Measurements from ENCODE around the gene GLRX3. TPM values are rescaled to one million over a fixed set of nuclear protein-coding genes. Genes with fewer than 3 reads are reported as not detected.

GLRX3 gene
- total RNA-seq, 1 experiment from 2014 or later, result 142 TPM

DNA sequence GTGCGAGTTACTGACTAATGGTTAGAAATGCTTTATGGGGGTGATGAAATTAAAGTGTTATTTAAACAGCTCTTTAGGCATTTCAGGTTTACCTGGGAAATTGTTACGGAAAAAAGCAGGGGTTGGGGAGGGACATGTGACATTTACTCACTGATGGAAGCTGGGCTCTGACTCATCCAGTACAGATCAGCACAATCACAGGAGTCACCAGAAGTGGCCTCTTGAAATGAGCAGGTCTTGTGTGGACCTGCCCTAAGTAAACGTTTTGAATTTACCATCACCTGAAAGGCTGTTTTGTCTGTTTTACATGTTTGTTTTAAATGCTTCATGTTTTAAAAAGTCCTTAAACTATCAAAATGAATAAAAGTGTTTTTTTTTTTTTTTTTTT, 2.3 kb downstream of the GLRX3 start (continued):
- no peak for TF ChIP-seq ZNF232 (CRISPR knock-in tag; IDR thresholded peaks at IDR 0.05)
- TF ChIP-seq, protein P1, sequence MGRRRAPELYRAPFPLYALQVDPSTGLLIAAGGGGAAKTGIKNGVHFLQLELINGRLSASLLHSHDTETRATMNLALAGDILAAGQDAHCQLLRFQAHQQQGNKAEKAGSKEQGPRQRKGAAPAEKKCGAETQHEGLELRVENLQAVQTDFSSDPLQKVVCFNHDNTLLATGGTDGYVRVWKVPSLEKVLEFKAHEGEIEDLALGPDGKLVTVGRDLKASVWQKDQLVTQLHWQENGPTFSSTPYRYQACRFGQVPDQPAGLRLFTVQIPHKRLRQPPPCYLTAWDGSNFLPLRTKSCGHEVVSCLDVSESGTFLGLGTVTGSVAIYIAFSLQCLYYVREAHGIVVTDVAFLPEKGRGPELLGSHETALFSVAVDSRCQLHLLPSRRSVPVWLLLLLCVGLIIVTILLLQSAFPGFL (CRISPR knock-in tag; IDR thresholded peaks at IDR 0.05; ENCODE audit: borderline replicate concordance), result no peak
- no peak for TF ChIP-seq SP1 (CRISPR knock-in tag; conservative IDR thresholded peaks at IDR 0.05)

DNA sequence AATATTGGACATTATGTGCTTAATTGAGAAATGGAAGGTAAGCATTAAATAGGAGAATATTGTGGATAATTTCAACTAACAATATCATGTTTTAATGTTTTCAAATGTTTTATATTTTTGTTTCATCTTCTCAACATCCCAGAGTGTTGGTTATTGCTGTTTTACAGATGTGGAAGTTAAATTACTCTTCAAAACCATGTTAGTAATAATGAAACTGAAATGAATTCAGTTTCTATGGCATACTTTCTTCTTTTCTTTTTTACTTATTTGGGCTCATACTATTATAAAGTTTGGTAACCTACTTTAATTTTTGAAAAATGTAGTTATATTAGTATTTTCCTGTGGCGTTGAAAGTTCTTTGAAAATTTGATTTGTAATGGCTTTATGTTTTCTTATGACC, 4.2 kb downstream of the GLRX3 start:
- TF ChIP-seq, protein P2, sequence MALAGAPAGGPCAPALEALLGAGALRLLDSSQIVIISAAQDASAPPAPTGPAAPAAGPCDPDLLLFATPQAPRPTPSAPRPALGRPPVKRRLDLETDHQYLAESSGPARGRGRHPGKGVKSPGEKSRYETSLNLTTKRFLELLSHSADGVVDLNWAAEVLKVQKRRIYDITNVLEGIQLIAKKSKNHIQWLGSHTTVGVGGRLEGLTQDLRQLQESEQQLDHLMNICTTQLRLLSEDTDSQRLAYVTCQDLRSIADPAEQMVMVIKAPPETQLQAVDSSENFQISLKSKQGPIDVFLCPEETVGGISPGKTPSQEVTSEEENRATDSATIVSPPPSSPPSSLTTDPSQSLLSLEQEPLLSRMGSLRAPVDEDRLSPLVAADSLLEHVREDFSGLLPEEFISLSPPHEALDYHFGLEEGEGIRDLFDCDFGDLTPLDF (CRISPR knock-in tag; IDR thresholded peaks at IDR 0.05), result no peak
- TF ChIP-seq PRRX2 (CRISPR knock-in tag; IDR thresholded peaks at IDR 0.05), result no peak
- no peak for TF ChIP-seq FOXK1 (CRISPR knock-in tag; IDR thresholded peaks at IDR 0.05)
- TF ChIP-seq, protein P3, sequence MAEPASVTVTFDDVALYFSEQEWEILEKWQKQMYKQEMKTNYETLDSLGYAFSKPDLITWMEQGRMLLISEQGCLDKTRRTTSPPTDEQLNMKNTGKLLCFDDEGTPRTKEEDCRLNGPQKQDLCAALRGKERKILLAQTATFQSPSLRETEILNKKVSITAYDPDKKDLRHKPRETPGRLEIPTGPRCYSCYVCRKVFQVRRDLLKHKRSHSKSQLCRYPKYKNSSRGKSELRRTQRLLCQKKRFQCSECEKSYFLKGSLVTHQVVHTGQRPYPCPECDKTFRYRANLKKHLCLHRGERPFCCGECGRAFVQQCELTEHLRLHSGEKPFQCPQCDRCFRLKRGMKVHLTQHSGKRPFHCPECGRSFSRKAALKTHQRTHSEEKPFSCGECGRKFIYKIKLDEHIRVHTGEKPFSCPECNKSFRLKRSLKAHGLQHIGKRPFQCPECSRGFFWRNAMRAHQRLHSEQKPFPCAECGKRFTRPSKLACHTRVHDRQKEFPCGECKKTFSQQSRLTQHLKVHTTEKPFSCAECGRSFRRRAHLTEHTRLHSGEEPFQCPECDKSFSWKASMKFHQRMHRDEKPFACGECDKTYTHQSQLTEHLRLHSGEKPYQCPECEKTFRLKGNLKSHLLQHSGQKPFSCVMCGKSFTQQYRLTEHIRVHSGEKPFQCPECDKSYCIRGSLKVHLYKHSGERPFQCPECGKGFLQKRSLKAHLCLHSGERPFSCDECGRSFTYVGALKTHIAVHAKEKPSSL (CRISPR knock-in tag; conservative IDR thresholded peaks at IDR 0.05), result no peak
- no peak for TF ChIP-seq ZNF121 (CRISPR knock-in tag; IDR thresholded peaks at IDR 0.05)
- no peak for TF ChIP-seq NR2C2 (CRISPR knock-in tag; IDR thresholded peaks at IDR 0.05)
- TF ChIP-seq, protein P4, sequence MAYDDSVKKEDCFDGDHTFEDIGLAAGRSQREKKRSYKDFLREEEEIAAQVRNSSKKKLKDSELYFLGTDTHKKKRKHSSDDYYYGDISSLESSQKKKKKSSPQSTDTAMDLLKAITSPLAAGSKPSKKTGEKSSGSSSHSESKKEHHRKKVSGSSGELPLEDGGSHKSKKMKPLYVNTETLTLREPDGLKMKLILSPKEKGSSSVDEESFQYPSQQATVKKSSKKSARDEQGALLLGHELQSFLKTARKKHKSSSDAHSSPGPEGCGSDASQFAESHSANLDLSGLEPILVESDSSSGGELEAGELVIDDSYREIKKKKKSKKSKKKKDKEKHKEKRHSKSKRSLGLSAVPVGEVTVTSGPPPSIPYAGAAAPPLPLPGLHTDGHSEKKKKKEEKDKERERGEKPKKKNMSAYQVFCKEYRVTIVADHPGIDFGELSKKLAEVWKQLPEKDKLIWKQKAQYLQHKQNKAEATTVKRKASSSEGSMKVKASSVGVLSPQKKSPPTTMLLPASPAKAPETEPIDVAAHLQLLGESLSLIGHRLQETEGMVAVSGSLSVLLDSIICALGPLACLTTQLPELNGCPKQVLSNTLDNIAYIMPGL (CRISPR knock-in tag; IDR thresholded peaks at IDR 0.05), result no peak
- no peak for TF ChIP-seq ELF4 (CRISPR knock-in tag; IDR thresholded peaks at IDR 0.05; ENCODE audit: low read depth)
- no peak for TF ChIP-seq NFYB (CRISPR knock-in tag; conservative IDR thresholded peaks at IDR 0.05; ENCODE audit: low read depth)
- no peak for TF ChIP-seq ESRRA (CRISPR knock-in tag; IDR thresholded peaks at IDR 0.05; ENCODE audit: borderline replicate concordance)
- TF ChIP-seq, protein P5, sequence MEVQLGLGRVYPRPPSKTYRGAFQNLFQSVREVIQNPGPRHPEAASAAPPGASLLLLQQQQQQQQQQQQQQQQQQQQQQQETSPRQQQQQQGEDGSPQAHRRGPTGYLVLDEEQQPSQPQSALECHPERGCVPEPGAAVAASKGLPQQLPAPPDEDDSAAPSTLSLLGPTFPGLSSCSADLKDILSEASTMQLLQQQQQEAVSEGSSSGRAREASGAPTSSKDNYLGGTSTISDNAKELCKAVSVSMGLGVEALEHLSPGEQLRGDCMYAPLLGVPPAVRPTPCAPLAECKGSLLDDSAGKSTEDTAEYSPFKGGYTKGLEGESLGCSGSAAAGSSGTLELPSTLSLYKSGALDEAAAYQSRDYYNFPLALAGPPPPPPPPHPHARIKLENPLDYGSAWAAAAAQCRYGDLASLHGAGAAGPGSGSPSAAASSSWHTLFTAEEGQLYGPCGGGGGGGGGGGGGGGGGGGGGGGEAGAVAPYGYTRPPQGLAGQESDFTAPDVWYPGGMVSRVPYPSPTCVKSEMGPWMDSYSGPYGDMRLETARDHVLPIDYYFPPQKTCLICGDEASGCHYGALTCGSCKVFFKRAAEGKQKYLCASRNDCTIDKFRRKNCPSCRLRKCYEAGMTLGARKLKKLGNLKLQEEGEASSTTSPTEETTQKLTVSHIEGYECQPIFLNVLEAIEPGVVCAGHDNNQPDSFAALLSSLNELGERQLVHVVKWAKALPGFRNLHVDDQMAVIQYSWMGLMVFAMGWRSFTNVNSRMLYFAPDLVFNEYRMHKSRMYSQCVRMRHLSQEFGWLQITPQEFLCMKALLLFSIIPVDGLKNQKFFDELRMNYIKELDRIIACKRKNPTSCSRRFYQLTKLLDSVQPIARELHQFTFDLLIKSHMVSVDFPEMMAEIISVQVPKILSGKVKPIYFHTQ (CRISPR knock-in tag; IDR thresholded peaks at IDR 0.05), result no peak
- TF ChIP-seq, protein P1 (CRISPR knock-in tag; IDR thresholded peaks at IDR 0.05; ENCODE audit: borderline replicate concordance), result no peak
- TF ChIP-seq KAT7 (CRISPR knock-in tag; IDR thresholded peaks at IDR 0.05; ENCODE audit: borderline replicate concordance), result no peak
- no peak for TF ChIP-seq TCF7 (CRISPR knock-in tag; IDR thresholded peaks at IDR 0.05; ENCODE audit: low read depth)
- TF ChIP-seq IRF2 (CRISPR knock-in tag; IDR thresholded peaks at IDR 0.05; ENCODE audit: borderline replicate concordance, low read depth), result no peak
- TF ChIP-seq RORB (CRISPR knock-in tag; IDR thresholded peaks at IDR 0.05), result no peak
- TF ChIP-seq, protein P6, sequence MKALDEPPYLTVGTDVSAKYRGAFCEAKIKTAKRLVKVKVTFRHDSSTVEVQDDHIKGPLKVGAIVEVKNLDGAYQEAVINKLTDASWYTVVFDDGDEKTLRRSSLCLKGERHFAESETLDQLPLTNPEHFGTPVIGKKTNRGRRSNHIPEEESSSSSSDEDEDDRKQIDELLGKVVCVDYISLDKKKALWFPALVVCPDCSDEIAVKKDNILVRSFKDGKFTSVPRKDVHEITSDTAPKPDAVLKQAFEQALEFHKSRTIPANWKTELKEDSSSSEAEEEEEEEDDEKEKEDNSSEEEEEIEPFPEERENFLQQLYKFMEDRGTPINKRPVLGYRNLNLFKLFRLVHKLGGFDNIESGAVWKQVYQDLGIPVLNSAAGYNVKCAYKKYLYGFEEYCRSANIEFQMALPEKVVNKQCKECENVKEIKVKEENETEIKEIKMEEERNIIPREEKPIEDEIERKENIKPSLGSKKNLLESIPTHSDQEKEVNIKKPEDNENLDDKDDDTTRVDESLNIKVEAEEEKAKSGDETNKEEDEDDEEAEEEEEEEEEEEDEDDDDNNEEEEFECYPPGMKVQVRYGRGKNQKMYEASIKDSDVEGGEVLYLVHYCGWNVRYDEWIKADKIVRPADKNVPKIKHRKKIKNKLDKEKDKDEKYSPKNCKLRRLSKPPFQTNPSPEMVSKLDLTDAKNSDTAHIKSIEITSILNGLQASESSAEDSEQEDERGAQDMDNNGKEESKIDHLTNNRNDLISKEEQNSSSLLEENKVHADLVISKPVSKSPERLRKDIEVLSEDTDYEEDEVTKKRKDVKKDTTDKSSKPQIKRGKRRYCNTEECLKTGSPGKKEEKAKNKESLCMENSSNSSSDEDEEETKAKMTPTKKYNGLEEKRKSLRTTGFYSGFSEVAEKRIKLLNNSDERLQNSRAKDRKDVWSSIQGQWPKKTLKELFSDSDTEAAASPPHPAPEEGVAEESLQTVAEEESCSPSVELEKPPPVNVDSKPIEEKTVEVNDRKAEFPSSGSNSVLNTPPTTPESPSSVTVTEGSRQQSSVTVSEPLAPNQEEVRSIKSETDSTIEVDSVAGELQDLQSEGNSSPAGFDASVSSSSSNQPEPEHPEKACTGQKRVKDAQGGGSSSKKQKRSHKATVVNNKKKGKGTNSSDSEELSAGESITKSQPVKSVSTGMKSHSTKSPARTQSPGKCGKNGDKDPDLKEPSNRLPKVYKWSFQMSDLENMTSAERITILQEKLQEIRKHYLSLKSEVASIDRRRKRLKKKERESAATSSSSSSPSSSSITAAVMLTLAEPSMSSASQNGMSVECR (CRISPR knock-in tag; IDR thresholded peaks at IDR 0.05; ENCODE audit: borderline replicate concordance), result no peak
- Mint-ChIP-seq H3K9me3 (no peaks in the 10 kb centered on the region), H3K27me3 (ENCODE audit: low read depth) (no peaks in the 10 kb centered on the region), H3K36me3 (peaks cover 19% of the 10 kb centered on the region), H3K27ac (no peak overlapping the region), H3K4me3 (no peak overlapping the region), H3K4me1 (peaks cover 39% of the 10 kb centered on the region)
- CTCF ChIA-PET, result no interaction called here
- ATAC-seq (no peak), DNase-seq (ENCODE audit: low spot score) (no peak)
- POLR2A ChIA-PET, result no interaction called here
